ENCODE results near the gene IL36B. TPM values are rescaled to one million over a fixed set of nuclear protein-coding genes. Genes with fewer than 3 reads are reported as not detected.
"Not testable (repeated sequence)": the region's sequence is repeated elsewhere in the genome, so short reads cannot be mapped to it uniquely, and the experiment has no call there.

Gene IL36B
- not detected in 2 replicates for total RNA-seq
- long read RNA-seq: 0 reads

- Mint-ChIP-seq H3K4me3 (ENCODE audit: unreplicated experiment) (no peak within 1 kb of the TSS), H3K36me3 (ENCODE audit: unreplicated experiment) (no peaks in the 10 kb centered on the region), H3K27ac (ENCODE audit: unreplicated experiment) (no peak within 1 kb of the TSS), H3K9me3 (ENCODE audit: unreplicated experiment) (peaks cover 9% of the 10 kb centered on the region), H3K27me3 (ENCODE audit: unreplicated experiment) (peaks cover 25% of the 10 kb centered on the region), H3K4me1 (ENCODE audit: unreplicated experiment) (no peaks in the 10 kb centered on the region)
- peak; percentile 5 for DNase-seq (ENCODE audit: extremely low spot score, unreplicated experiment)
- no peak for TF ChIP-seq CTCF (IDR thresholded peaks at IDR 0.05)
Measured at GRCh38 chr2:113052396-113052917, at the start of gene IL36B. Gene IL36B (minus strand): TSS chr2:113052867.

GRCh38 chr2:113102133-113102532 is 49.5 kb upstream of the IL36B start:
- no peak overlapping the region for H3K27ac Mint-ChIP-seq (ENCODE audit: unreplicated experiment)
- H3K27me3 Mint-ChIP-seq (ENCODE audit: unreplicated experiment): peaks cover 41% of the 10 kb centered on the region
- peaks cover 11% of the 10 kb centered on the region for H3K9me3 Mint-ChIP-seq (ENCODE audit: unreplicated experiment)
- H3K36me3 Mint-ChIP-seq (ENCODE audit: unreplicated experiment): no peaks in the 10 kb centered on the region
- H3K4me1 Mint-ChIP-seq (ENCODE audit: unreplicated experiment): no peaks in the 10 kb centered on the region
- H3K4me3 Mint-ChIP-seq (ENCODE audit: unreplicated experiment): no peak overlapping the region
- TF ChIP-seq CTCF (IDR thresholded peaks at IDR 0.05): no peak
- DNase-seq (ENCODE audit: extremely low spot score, unreplicated experiment): no peak

- Mint-ChIP-seq H3K27ac (ENCODE audit: unreplicated experiment) (no peak overlapping the region), H3K4me3 (ENCODE audit: unreplicated experiment) (no peak overlapping the region), H3K27me3 (ENCODE audit: unreplicated experiment) (peaks cover 21% of the 10 kb centered on the region), H3K9me3 (ENCODE audit: unreplicated experiment) (peaks cover 12% of the 10 kb centered on the region), H3K4me1 (ENCODE audit: unreplicated experiment) (no peaks in the 10 kb centered on the region), H3K36me3 (ENCODE audit: unreplicated experiment) (no peaks in the 10 kb centered on the region)
- DNase-seq (ENCODE audit: extremely low spot score, unreplicated experiment): no peak
- no peak for TF ChIP-seq CTCF (IDR thresholded peaks at IDR 0.05)
Measured at GRCh38 chr2:113098532-113098931, 45.9 kb upstream of the IL36B start.

GRCh38 chr2:113098041-113098440 is 45.4 kb upstream of the IL36B start:
- Mint-ChIP-seq H3K36me3 (ENCODE audit: unreplicated experiment) (no peaks in the 10 kb centered on the region), H3K27ac (ENCODE audit: unreplicated experiment) (no peak overlapping the region), H3K27me3 (ENCODE audit: unreplicated experiment) (peaks cover 18% of the 10 kb centered on the region), H3K9me3 (ENCODE audit: unreplicated experiment) (peaks cover 9% of the 10 kb centered on the region), H3K4me3 (ENCODE audit: unreplicated experiment) (no peak overlapping the region), H3K4me1 (ENCODE audit: unreplicated experiment) (no peaks in the 10 kb centered on the region)
- TF ChIP-seq CTCF (IDR thresholded peaks at IDR 0.05): no peak
- DNase-seq (ENCODE audit: extremely low spot score, unreplicated experiment): no peak

- H3K27ac Mint-ChIP-seq (ENCODE audit: unreplicated experiment); DNase-seq (ENCODE audit: extremely low spot score, unreplicated experiment); H3K4me3 Mint-ChIP-seq (ENCODE audit: unreplicated experiment); H3K9me3 Mint-ChIP-seq (ENCODE audit: unreplicated experiment); H3K36me3 Mint-ChIP-seq (ENCODE audit: unreplicated experiment); H3K4me1 Mint-ChIP-seq (ENCODE audit: unreplicated experiment): not testable (repeated sequence)
- H3K27me3 Mint-ChIP-seq (ENCODE audit: unreplicated experiment): peaks cover 15% of the 10 kb centered on the region
Measured at GRCh38 chr2:113096842-113097618, 44.4 kb upstream of the IL36B start.

- not testable (repeated sequence) for H3K36me3 Mint-ChIP-seq (ENCODE audit: unreplicated experiment); H3K27ac Mint-ChIP-seq (ENCODE audit: unreplicated experiment); H3K4me3 Mint-ChIP-seq (ENCODE audit: unreplicated experiment); DNase-seq (ENCODE audit: extremely low spot score, unreplicated experiment); H3K9me3 Mint-ChIP-seq (ENCODE audit: unreplicated experiment); H3K4me1 Mint-ChIP-seq (ENCODE audit: unreplicated experiment)
- H3K27me3 Mint-ChIP-seq (ENCODE audit: unreplicated experiment): peaks cover 15% of the 10 kb centered on the region
Measured at GRCh38 chr2:113096306-113096705, 43.6 kb upstream of the IL36B start.
